ENCODE data around the gene SCGB1A1. TPM values are rescaled to one million over a fixed set of nuclear protein-coding genes. Genes with fewer than 3 reads are reported as not detected.
"Not testable (repeated sequence)": the region's sequence is repeated elsewhere in the genome, so short reads cannot be mapped to it uniquely, and the experiment has no call there.

The SCGB1A1 gene
- total RNA-seq, 1 experiment from 2014 or later: not detected

- Mint-ChIP-seq H3K4me3 (ENCODE audit: unreplicated experiment) (no peak overlapping the region), H3K27me3 (ENCODE audit: insufficient read depth, unreplicated experiment) (peaks cover 2% of the 10 kb centered on the region), H3K27ac (ENCODE audit: low read depth, unreplicated experiment) (no peak overlapping the region), H3K4me1 (ENCODE audit: insufficient read depth, unreplicated experiment) (peaks cover 10% of the 10 kb centered on the region), H3K9me3 (ENCODE audit: unreplicated experiment) (no peaks in the 10 kb centered on the region), H3K36me3 (ENCODE audit: insufficient read depth, unreplicated experiment) (no peaks in the 10 kb centered on the region)
- no peak for DNase-seq (ENCODE audit: unreplicated experiment)
- POLR2A ChIA-PET: no interaction called here
- CTCF ChIA-PET: interaction anchor here (0.6 to 1.2 kb wide), 5 partner anchors 10 to 177 kb away, joined by 3 to 5 read pairs (median 3); no protein-coding TSS in a partner anchor
- BruUV-seq (replicated peaks): no TSS peak
- intact Hi-C loops (cut with micrococcal nuclease): loop anchor here (10.0 kb wide), 1 partner anchor 451 kb away; the partner anchor contains the start of genes STX5, TEX54 and WDR74
- TF ChIP-seq CTCF (IDR thresholded peaks at IDR 0.05; ENCODE audit: unreplicated experiment): no peak
Measured at GRCh38 chr11:62383822-62384221, 35.0 kb upstream of the SCGB1A1 start.

- H3K4me1 Mint-ChIP-seq (ENCODE audit: insufficient read depth, unreplicated experiment); H3K27ac Mint-ChIP-seq (ENCODE audit: low read depth, unreplicated experiment); BruUV-seq (replicated peaks); DNase-seq (ENCODE audit: unreplicated experiment); H3K4me3 Mint-ChIP-seq (ENCODE audit: unreplicated experiment); H3K9me3 Mint-ChIP-seq (ENCODE audit: unreplicated experiment); H3K36me3 Mint-ChIP-seq (ENCODE audit: insufficient read depth, unreplicated experiment): not testable (repeated sequence)
- ChIA-PET CTCF (interaction anchor here (0.8 to 1.3 kb wide), 2 partner anchors 38 to 295 kb away, joined by 3 to 4 read pairs; no protein-coding TSS in a partner anchor), POLR2A (interaction anchor here (0.8 kb wide), 1 partner anchor 48 kb away, joined by 3 read pairs; no protein-coding TSS in a partner anchor)
- peaks cover 13% of the 10 kb centered on the region for H3K27me3 Mint-ChIP-seq (ENCODE audit: insufficient read depth, unreplicated experiment)
- intact Hi-C loops (cut with micrococcal nuclease): loop anchor here (10.0 kb wide), 1 partner anchor 449 kb away; the partner anchor contains the start of genes STX5, TEX54 and WDR74
Measured at GRCh38 chr11:62386083-62386482, 32.8 kb upstream of the SCGB1A1 start.

GRCh38 chr11:62387381-62387780 lies 31.5 kb upstream of the SCGB1A1 start:
- ChIA-PET POLR2A (no interaction called here), CTCF (interaction anchor here (0.9 to 1.0 kb wide), 2 partner anchors 15 to 155 kb away, joined by 3 to 5 read pairs; no protein-coding TSS in a partner anchor)
- Mint-ChIP-seq H3K36me3 (ENCODE audit: insufficient read depth, unreplicated experiment) (no peaks in the 10 kb centered on the region), H3K9me3 (ENCODE audit: unreplicated experiment) (no peaks in the 10 kb centered on the region), H3K4me3 (ENCODE audit: unreplicated experiment) (no peak overlapping the region), H3K27me3 (ENCODE audit: insufficient read depth, unreplicated experiment) (peaks cover 13% of the 10 kb centered on the region), H3K4me1 (ENCODE audit: insufficient read depth, unreplicated experiment) (no peaks in the 10 kb centered on the region), H3K27ac (ENCODE audit: low read depth, unreplicated experiment) (no peak overlapping the region)
- intact Hi-C loops (cut with micrococcal nuclease): loop anchor here (10.0 kb wide), 1 partner anchor 447 kb away; the partner anchor contains the start of genes STX5, TEX54 and WDR74
- no TSS peak for BruUV-seq (replicated peaks)
- no peak for TF ChIP-seq CTCF (IDR thresholded peaks at IDR 0.05; ENCODE audit: unreplicated experiment)
- DNase-seq (ENCODE audit: unreplicated experiment): no peak

- POLR2A ChIA-PET: no interaction called here
- CTCF ChIA-PET: interaction anchor here (1.9 kb wide), 1 partner anchor 9 kb away, joined by 6 read pairs; no protein-coding TSS in a partner anchor
- intact Hi-C loops (cut with micrococcal nuclease): loop anchor here (10.0 kb wide), 1 partner anchor 446 kb away; the partner anchor contains the start of genes STX5, TEX54 and WDR74
- Mint-ChIP-seq H3K9me3 (ENCODE audit: unreplicated experiment) (no peaks in the 10 kb centered on the region), H3K4me3 (ENCODE audit: unreplicated experiment) (no peak overlapping the region), H3K36me3 (ENCODE audit: insufficient read depth, unreplicated experiment) (no peaks in the 10 kb centered on the region), H3K27me3 (ENCODE audit: insufficient read depth, unreplicated experiment) (peaks cover 13% of the 10 kb centered on the region), H3K4me1 (ENCODE audit: insufficient read depth, unreplicated experiment) (peaks cover 7% of the 10 kb centered on the region), H3K27ac (ENCODE audit: low read depth, unreplicated experiment) (no peak overlapping the region)
- no peak for TF ChIP-seq CTCF (IDR thresholded peaks at IDR 0.05; ENCODE audit: unreplicated experiment)
- no peak for DNase-seq (ENCODE audit: unreplicated experiment)
- BruUV-seq (replicated peaks): no TSS peak
Measured at GRCh38 chr11:62388999-62389398, 29.8 kb upstream of the SCGB1A1 start.

Measured in MCF 10A (cell line).